HCT116 (cell line): ENCODE data around the gene SPRN.

Experiments
- EZH2 ChIP-seq: fragments of 200-600 bp; sonication (generic); IDR thresholded peaks from 2 replicates; pipeline ENCODE4 v1.6.1; 2017; ENCODE audit warnings: antibody characterized with exemption, mixed run types
- EZH2phosphoT487 ChIP-seq: fragments of 200-600 bp; IDR thresholded peaks from 2 replicates; pipeline ENCODE4 v1.6.1; 2018; ENCODE audit warnings: antibody characterized with exemption, borderline replicate concordance
- JUND ChIP-seq: IDR thresholded peaks from 2 replicates; pipeline ENCODE4 v1.6.1; 2012
- MAX ChIP-seq: IDR thresholded peaks from 2 replicates; pipeline ENCODE4 v1.6.1; 2012
- POLR2A ChIP-seq: IDR thresholded peaks from 2 replicates; pipeline ENCODE4 v1.7.0; 2011; ENCODE audit warnings: borderline replicate concordance; ENCODE audit not compliant: insufficient read depth, insufficient read length; ENCODE audit errors: extremely low read depth
- POLR2AphosphoS5 ChIP-seq: IDR thresholded peaks from 2 replicates; pipeline ENCODE4 v1.6.1; 2011; ENCODE audit warnings: mild to moderate bottlenecking, low read depth, low read length, moderate library complexity
- RAD21 ChIP-seq: IDR thresholded peaks from 2 replicates; pipeline ENCODE4 v1.6.1; 2012; ENCODE audit warnings: low read depth, mild to moderate bottlenecking
- SP1 ChIP-seq: IDR thresholded peaks from 2 replicates; pipeline ENCODE4 v1.6.1; 2012; ENCODE audit warnings: low read depth
- TF ChIP-seq, protein P1 (sequence below), 3 experiments: fragments of 200-600 bp in 1 of 3; sonication (generic) in 1 of 3; IDR thresholded peaks in 2 of 3; conservative IDR thresholded peaks in 1 of 3; 2 replicates each; pipeline ENCODE4 v1.5.1; 2012 to 2017; ENCODE audit warnings: low read depth in 2 of 3, low read length in 2 of 3, antibody characterized with exemption in 1 of 3, borderline replicate concordance in 1 of 3, control low read depth in 1 of 3, mild to moderate bottlenecking in 1 of 3, mixed read lengths in 1 of 3, mixed run types in 1 of 3, moderate library complexity in 1 of 3; ENCODE audit not compliant: insufficient read depth in 1 of 3

GRCh38 chr10:133373174-133374090, 51.0 kb downstream of the SPRN start, which contains the start of gene ECHS1:
- TF ChIP-seq, protein P1, sequence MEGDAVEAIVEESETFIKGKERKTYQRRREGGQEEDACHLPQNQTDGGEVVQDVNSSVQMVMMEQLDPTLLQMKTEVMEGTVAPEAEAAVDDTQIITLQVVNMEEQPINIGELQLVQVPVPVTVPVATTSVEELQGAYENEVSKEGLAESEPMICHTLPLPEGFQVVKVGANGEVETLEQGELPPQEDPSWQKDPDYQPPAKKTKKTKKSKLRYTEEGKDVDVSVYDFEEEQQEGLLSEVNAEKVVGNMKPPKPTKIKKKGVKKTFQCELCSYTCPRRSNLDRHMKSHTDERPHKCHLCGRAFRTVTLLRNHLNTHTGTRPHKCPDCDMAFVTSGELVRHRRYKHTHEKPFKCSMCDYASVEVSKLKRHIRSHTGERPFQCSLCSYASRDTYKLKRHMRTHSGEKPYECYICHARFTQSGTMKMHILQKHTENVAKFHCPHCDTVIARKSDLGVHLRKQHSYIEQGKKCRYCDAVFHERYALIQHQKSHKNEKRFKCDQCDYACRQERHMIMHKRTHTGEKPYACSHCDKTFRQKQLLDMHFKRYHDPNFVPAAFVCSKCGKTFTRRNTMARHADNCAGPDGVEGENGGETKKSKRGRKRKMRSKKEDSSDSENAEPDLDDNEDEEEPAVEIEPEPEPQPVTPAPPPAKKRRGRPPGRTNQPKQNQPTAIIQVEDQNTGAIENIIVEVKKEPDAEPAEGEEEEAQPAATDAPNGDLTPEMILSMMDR (IDR thresholded peaks at IDR 0.05 in 2 of 3, conservative IDR thresholded peaks at IDR 0.05 in 1 of 3; ENCODE audit: borderline replicate concordance in 1 of 3, insufficient read depth in 1 of 3, low read depth in 2 of 3, low read length in 2 of 3), result no peak
- TF ChIP-seq EZH2 (no peak), POLR2A (peak; percentile 31), JUND (no peak), MAX (no peak), POLR2AphosphoS5 (peak; percentile 80), SP1 (no peak), EZH2phosphoT487 (no peak), RAD21 (no peak)
